HG02588 (cell line): ENCODE measurements around the gene DLGAP5.
A peak's percentile ranks its signal among the peaks of the same experiment; 100 is the strongest.

Experiments used
- ATAC-seq: cut with Tn5 transposase; IDR thresholded peaks from one replicate; pipeline ENCODE4 v1.9.1; 2021; ENCODE audit warnings: mild to moderate bottlenecking, moderate library complexity; ENCODE audit not compliant: unreplicated experiment

DLGAP5 gene

GRCh38 chr14:55130196-55130550 lies 61.2 kb downstream of the DLGAP5 start:
- ATAC-seq, result no peak

GRCh38 chr14:55129428-55130195 lies 61.8 kb downstream of the DLGAP5 start:
- peak; percentile 48 for ATAC-seq

- ATAC-seq, result peak; percentile 76
These were observed 62.3 kb downstream of the DLGAP5 start, which contains the start of gene LGALS3 for GRCh38 chr14:55129086-55129427. TSS of gene LGALS3 (plus strand) at chr14:55129252. CDS start at chr14:55137374, 8,122 bp downstream.

- no peak for ATAC-seq
These were observed 62.8 kb downstream of the DLGAP5 start for GRCh38 chr14:55128386-55129085.

GRCh38 chr14:55127460-55127951 lies 63.9 kb downstream of the DLGAP5 start:
- ATAC-seq, result no peak

GRCh38 chr14:55126932-55127459 lies 64.4 kb downstream of the DLGAP5 start:
- no peak for ATAC-seq

- no peak for ATAC-seq
These were observed 65.4 kb downstream of the DLGAP5 start for GRCh38 chr14:55126034-55126433.

GRCh38 chr14:55125403-55125802 lies 66.0 kb downstream of the DLGAP5 start:
- no peak for ATAC-seq

GRCh38 chr14:55124774-55125386 lies 66.5 kb downstream of the DLGAP5 start:
- ATAC-seq, result no peak

- no peak for ATAC-seq
These were observed 67.3 kb downstream of the DLGAP5 start for GRCh38 chr14:55123852-55124639.

- ATAC-seq, result no peak
These were observed 68.3 kb downstream of the DLGAP5 start for GRCh38 chr14:55123101-55123500.

GRCh38 chr14:55122440-55122986 lies 68.9 kb downstream of the DLGAP5 start:
- ATAC-seq, result no peak

GRCh38 chr14:55121628-55122439 lies 69.6 kb downstream of the DLGAP5 start:
- ATAC-seq, result no peak

- ATAC-seq, result no peak
These were observed 70.6 kb downstream of the DLGAP5 start for GRCh38 chr14:55120571-55121495.

- ATAC-seq, result no peak
These were observed 72.6 kb downstream of the DLGAP5 start for GRCh38 chr14:55118761-55119160.

- no peak for ATAC-seq
These were observed 73.5 kb downstream of the DLGAP5 start for GRCh38 chr14:55117803-55118441.

- no peak for ATAC-seq
These were observed 74.9 kb downstream of the DLGAP5 start for GRCh38 chr14:55116246-55117030.
